Skin epidermis (tissue), 12 donors: Measurements from ENCODE around the gene PPARGC1A.

ENCODE experiments used
- H3K27ac ChIP-seq, 21 experiments: fragments of 200-600 bp; sonication (generic) in 11 of 21; one replicate each; pipeline ENCODE4 v1.5.0; 2020; ENCODE audit warnings: mild to moderate bottlenecking in 3 of 21, inconsistent platforms in 2 of 21, moderate library complexity in 2 of 21
- H3K4me3 ChIP-seq, 7 experiments: fragments of 200-600 bp; sonication (generic) in 2 of 7; one replicate each; pipeline ENCODE4 v1.5.0; 2020; ENCODE audit warnings: inconsistent platforms in 2 of 7, mild to moderate bottlenecking in 2 of 7, moderate library complexity in 1 of 7

PPARGC1A gene

GRCh38 chr4:23855912-23856605 is 33.8 kb downstream of the PPARGC1A start:
- Histone ChIP-seq H3K4me3 (no peak overlapping the region), H3K27ac (no peak overlapping the region)

GRCh38 chr4:23853986-23854660 is 35.7 kb downstream of the PPARGC1A start:
- H3K4me3 ChIP-seq, result no peak overlapping the region
- H3K27ac ChIP-seq, result no peak overlapping the region

GRCh38 chr4:23851464-23851863 is 38.4 kb downstream of the PPARGC1A start:
- H3K27ac ChIP-seq, result no peak overlapping the region

GRCh38 chr4:23847158-23847557 is 42.7 kb downstream of the PPARGC1A start:
- no peak overlapping the region for H3K4me3 ChIP-seq
- H3K27ac ChIP-seq, result no peak overlapping the region

More at GRCh38 chr4:23851464-23851863, 38.4 kb downstream of the PPARGC1A start:
- H3K4me3 ChIP-seq, result no peak overlapping the region

- no peak overlapping the region for H3K4me3 ChIP-seq
- H3K27ac ChIP-seq, result no peak overlapping the region
Measured at GRCh38 chr4:23844961-23845360, 44.9 kb downstream of the PPARGC1A start.

- Histone ChIP-seq H3K4me3 (no peak overlapping the region), H3K27ac (no peak overlapping the region)
Measured at GRCh38 chr4:23839279-23839678, 50.6 kb downstream of the PPARGC1A start.

- no peak overlapping the region for H3K27ac ChIP-seq
Measured at GRCh38 chr4:23838607-23839006, 51.2 kb downstream of the PPARGC1A start.

GRCh38 chr4:23838131-23838530 is 51.7 kb downstream of the PPARGC1A start:
- H3K4me3 ChIP-seq, result no peak overlapping the region
- no peak overlapping the region for H3K27ac ChIP-seq

More at GRCh38 chr4:23838607-23839006, 51.2 kb downstream of the PPARGC1A start:
- H3K4me3 ChIP-seq, result no peak overlapping the region

GRCh38 chr4:23837371-23837770 is 52.5 kb downstream of the PPARGC1A start:
- no peak overlapping the region for H3K27ac ChIP-seq
- H3K4me3 ChIP-seq, result no peak overlapping the region

GRCh38 chr4:23835774-23836478 is 53.9 kb downstream of the PPARGC1A start:
- H3K4me3 ChIP-seq, result no peak overlapping the region
- no peak overlapping the region for H3K27ac ChIP-seq

- no peak overlapping the region for H3K27ac ChIP-seq
- no peak overlapping the region for H3K4me3 ChIP-seq
Measured at GRCh38 chr4:23828779-23829178, 61.1 kb downstream of the PPARGC1A start.

GRCh38 chr4:23828020-23828715 is 61.7 kb downstream of the PPARGC1A start:
- Histone ChIP-seq H3K27ac (no peak overlapping the region), H3K4me3 (no peak overlapping the region)

- no peak overlapping the region for H3K4me3 ChIP-seq
Measured at GRCh38 chr4:23822181-23822580, 67.7 kb downstream of the PPARGC1A start.

GRCh38 chr4:23819041-23819511 is 70.8 kb downstream of the PPARGC1A start:
- H3K27ac ChIP-seq, result no peak overlapping the region
- no peak overlapping the region for H3K4me3 ChIP-seq

More at GRCh38 chr4:23822181-23822580, 67.7 kb downstream of the PPARGC1A start:
- H3K27ac ChIP-seq, result no peak overlapping the region

GRCh38 chr4:23818097-23818885 is 71.6 kb downstream of the PPARGC1A start:
- H3K4me3 ChIP-seq, result no peak overlapping the region
- no peak overlapping the region for H3K27ac ChIP-seq

GRCh38 chr4:23814996-23815660 is 74.7 kb downstream of the PPARGC1A start:
- Histone ChIP-seq H3K27ac (no peak overlapping the region), H3K4me3 (no peak overlapping the region)

GRCh38 chr4:23814587-23814986 is 75.3 kb downstream of the PPARGC1A start:
- H3K27ac ChIP-seq, result no peak overlapping the region
- H3K4me3 ChIP-seq, result no peak overlapping the region

- Histone ChIP-seq H3K27ac (no peak overlapping the region), H3K4me3 (no peak overlapping the region)
Measured at GRCh38 chr4:23811161-23811560, 78.7 kb downstream of the PPARGC1A start.

GRCh38 chr4:23805450-23805851 is 84.4 kb downstream of the PPARGC1A start:
- H3K4me3 ChIP-seq, result no peak overlapping the region
- H3K27ac ChIP-seq, result no peak overlapping the region
